Activated CD4-positive, alpha-beta memory T cell treated with anti-CD3 and anti-CD28 coated beads for 36 hours (primary cell): ENCODE data around the gene PITX1. TPM values are rescaled to one million over a fixed set of nuclear protein-coding genes. Genes with fewer than 3 reads are reported as not detected.

Source experiments
- CTCF ChIA-PET: fragments of 350-600 bp; sonication (Branson Sonifier 250); formaldehyde crosslinking; loops from one replicate; lab custom pipeline; 2021; ENCODE audit warnings: antibody characterized with exemption, inconsistent platforms; lab: Charles Lee
- POLR2A ChIA-PET: fragments of 350-600 bp; sonication (Branson Sonifier 250); formaldehyde crosslinking; loops from one replicate; lab custom pipeline; 2021; ENCODE audit warnings: antibody characterized with exemption; lab: Charles Lee
- DNase-seq: peaks from one replicate; pipeline ENCODE4 v3.0.0-alpha.2; 2020
- H3K27ac Mint-ChIP-seq: one replicate; pipeline ENCODE4 v1.8.0; 2021; ENCODE audit warnings: mixed read lengths
- H3K27me3 Mint-ChIP-seq: one replicate; pipeline ENCODE4 v1.8.0; 2021; ENCODE audit warnings: mixed read lengths
- H3K36me3 Mint-ChIP-seq: one replicate; pipeline ENCODE4 v1.8.0; 2021; ENCODE audit warnings: mixed read lengths
- H3K4me1 Mint-ChIP-seq: one replicate; pipeline ENCODE4 v1.8.0; 2021; ENCODE audit warnings: low read depth, mixed read lengths
- H3K4me3 Mint-ChIP-seq: one replicate; pipeline ENCODE4 v1.8.0; 2021; ENCODE audit warnings: mild to moderate bottlenecking, mixed read lengths
- H3K9me3 Mint-ChIP-seq: one replicate; pipeline ENCODE4 v1.8.0; 2021; ENCODE audit warnings: mixed read lengths
- intact Hi-C: fragments of 100-400 bp; cut with micrococcal nuclease; formaldehyde crosslinking; loops from one replicate; pipeline ENCODE4 v1.15.1; 2023
- total RNA-seq, 2 experiments: library from RNA; stranded (reverse); gene quantifications; one replicate each; pipeline ENCODE4 v1.2.3, GENCODE V29; 2021

The PITX1 gene
- total RNA-seq, 2 experiments from 2014 or later, result 0.14 to 0.22 TPM

DNA sequence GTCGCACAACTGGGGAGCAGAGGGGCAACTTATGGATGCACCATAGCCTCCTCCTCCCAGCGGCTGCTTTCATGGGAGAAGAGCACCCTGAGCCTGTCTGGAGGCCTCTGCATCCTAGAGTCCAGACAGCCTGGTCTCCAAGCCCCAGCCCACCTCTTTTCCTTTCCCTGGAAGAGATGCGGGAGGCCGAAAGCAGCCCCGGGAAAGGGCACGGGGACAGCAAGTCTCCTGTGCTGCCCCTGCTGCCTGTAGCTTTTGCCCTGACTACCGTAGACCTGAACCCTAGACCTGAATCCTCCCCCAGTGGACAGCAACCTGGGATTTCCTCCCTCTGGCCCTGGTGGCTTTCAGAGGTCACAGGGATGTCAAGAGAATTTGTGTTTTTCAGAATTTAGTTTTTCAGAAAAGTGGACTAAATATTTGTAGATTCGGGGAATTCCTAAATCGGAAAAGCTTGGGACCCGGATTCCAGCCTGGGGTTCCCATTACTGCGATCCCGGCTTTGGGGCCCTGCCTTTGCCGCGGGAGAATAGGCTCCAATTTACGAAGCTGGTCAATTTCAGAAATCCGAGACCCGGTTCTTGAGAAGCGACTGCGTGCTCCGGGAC, 4.3 kb upstream of the PITX1 start:
- POLR2A ChIA-PET, result no interaction called here
- peaks cover 15% of the 10 kb centered on the region for H3K4me1 Mint-ChIP-seq

DNA sequence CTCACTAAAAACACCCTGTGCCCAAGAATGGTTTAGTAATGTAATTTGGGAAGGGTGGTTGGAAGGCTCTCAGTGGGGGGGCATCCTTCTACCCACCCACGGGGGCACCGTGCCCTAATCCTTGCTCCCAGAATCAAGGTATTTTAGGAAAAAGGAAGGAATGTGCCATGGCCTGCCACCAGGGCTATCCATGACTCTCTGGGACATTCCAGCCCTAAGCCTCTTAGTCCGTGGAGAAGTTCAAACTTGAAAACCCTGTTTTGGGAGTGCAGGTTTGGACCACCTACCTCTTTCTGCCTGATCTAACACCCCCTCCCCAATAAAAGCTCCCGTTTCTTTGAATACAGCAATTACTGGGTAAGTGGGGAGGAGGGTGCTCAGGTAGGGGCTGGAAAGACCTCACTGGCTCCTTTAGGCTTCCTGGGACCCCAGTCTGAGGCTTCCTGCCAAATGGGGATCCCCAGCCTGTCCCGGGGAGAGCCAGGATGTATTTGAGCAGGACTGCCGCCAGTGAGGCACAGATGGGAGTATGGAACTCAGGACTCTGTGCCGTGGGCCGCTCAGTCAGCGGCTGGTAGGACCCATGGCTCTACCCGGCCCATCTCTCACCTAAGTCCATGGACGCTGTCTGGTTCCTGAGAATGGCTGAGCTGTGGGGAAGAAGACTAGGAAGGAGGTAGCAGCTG, 3.6 kb upstream of the PITX1 start:
- ChIA-PET CTCF (no interaction called here), POLR2A (no interaction called here)
- peaks cover 69% of the 10 kb centered on the region for H3K27me3 Mint-ChIP-seq
- H3K36me3 Mint-ChIP-seq, result no peaks in the 10 kb centered on the region
- no peaks in the 10 kb centered on the region for H3K9me3 Mint-ChIP-seq
- H3K27ac Mint-ChIP-seq, result no peak overlapping the region
- peaks cover 19% of the 10 kb centered on the region for H3K4me1 Mint-ChIP-seq
- DNase-seq, result no peak
- H3K4me3 Mint-ChIP-seq, result no peak overlapping the region
- intact Hi-C loops, result loop anchor here (10.0 kb wide), 1 partner anchor 507 kb away; no protein-coding TSS in a partner anchor

More for the DNA sequence above, 4.3 kb upstream of the PITX1 start:
- Mint-ChIP-seq H3K4me3 (no peak overlapping the region), H3K36me3 (no peaks in the 10 kb centered on the region), H3K27ac (no peak overlapping the region), H3K27me3 (peaks cover 70% of the 10 kb centered on the region), H3K9me3 (no peaks in the 10 kb centered on the region)
- intact Hi-C loops, result loop anchor here (10.0 kb wide), 1 partner anchor 506 kb away; no protein-coding TSS in a partner anchor
- CTCF ChIA-PET, result interaction anchor here (0.9 to 1.1 kb wide), 2 partner anchors 10 to 28 kb away, joined by 3 read pairs; no protein-coding TSS in a partner anchor
- no peak for DNase-seq

DNA sequence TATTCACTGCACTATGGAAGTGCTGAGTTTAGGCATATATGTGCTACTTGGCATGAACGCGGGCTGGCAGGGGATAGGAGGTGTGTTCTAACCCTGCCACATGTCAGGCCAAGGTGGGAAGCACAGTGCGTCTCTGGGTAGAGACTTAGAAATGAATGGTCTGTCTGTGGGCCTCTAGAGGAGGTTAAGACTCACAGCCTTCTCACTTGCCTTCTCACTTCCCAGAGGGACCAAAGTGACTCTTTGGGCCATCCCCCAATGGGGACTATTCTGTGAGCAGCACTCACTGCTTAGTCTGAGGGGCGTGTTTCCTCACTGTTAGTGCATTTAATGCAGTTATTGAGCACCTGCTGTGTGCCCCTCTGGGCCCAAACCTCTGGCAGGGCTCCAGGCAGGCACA, 2.4 kb upstream of the PITX1 start:
- DNase-seq, result no peak
- POLR2A ChIA-PET, result no interaction called here
- Mint-ChIP-seq H3K27me3 (peaks cover 71% of the 10 kb centered on the region), H3K4me3 (no peak overlapping the region), H3K36me3 (no peaks in the 10 kb centered on the region), H3K4me1 (peaks cover 24% of the 10 kb centered on the region), H3K27ac (no peak overlapping the region), H3K9me3 (no peaks in the 10 kb centered on the region)
- CTCF ChIA-PET, result no interaction called here
- intact Hi-C loops, result loop anchor here (10.0 kb wide), 1 partner anchor 508 kb away; no protein-coding TSS in a partner anchor

- POLR2A ChIA-PET, result no interaction called here
- intact Hi-C loops, result loop anchor here (10.0 kb wide), 1 partner anchor 509 kb away; no protein-coding TSS in a partner anchor
- no peak overlapping the region for H3K4me3 Mint-ChIP-seq
- CTCF ChIA-PET, result no interaction called here
- peaks cover 29% of the 10 kb centered on the region for H3K4me1 Mint-ChIP-seq
- no peak for DNase-seq
- no peaks in the 10 kb centered on the region for H3K36me3 Mint-ChIP-seq
- no peak overlapping the region for H3K27ac Mint-ChIP-seq
- peaks cover 70% of the 10 kb centered on the region for H3K27me3 Mint-ChIP-seq
- H3K9me3 Mint-ChIP-seq, result no peaks in the 10 kb centered on the region
Measured at GRCh38 chr5:135035678-135036030, 1.6 kb upstream of the PITX1 start.

DNA sequence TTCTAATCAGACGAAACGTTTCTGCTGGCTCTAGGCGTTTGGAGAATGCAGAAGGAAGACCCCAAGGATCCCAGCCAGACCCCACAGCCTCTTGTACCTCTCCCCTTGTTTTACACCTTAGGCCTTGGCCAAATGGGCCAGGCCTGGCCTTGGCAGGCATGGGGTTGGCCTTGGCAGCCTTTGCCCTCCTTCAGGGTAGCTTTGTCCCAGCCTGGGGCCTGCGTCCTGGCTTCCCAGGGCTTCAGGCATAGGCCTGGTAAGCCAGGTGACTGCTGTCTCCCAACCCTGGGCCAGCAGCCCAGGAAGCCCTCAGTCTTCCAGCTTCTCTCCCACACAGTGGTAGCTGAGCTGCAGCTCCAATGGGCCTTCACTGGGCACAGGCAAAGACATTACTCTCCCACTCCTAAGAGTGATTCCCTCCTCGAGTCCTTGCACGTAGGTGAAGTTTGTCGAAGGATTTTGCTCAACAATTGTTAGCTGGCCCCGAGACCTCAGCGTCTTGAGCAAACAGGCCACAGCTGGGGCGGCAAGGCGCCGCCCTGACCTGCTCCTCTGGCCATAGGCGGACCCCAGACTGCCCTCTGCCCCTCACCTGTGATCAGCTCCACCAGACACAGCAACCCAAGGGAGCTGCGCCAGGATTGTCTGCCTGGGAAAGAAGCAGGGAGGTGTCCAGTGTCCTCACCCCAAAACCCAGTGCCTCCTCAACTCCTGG, 1.1 kb upstream of the PITX1 start:
- ChIA-PET POLR2A (no interaction called here), CTCF (no interaction called here)
- peaks cover 70% of the 10 kb centered on the region for H3K27me3 Mint-ChIP-seq
- peaks cover 32% of the 10 kb centered on the region for H3K4me1 Mint-ChIP-seq
- no peaks in the 10 kb centered on the region for H3K9me3 Mint-ChIP-seq
- no peaks in the 10 kb centered on the region for H3K36me3 Mint-ChIP-seq
- no peak for DNase-seq
- peak overlapping the region; percentile 51 for H3K4me3 Mint-ChIP-seq
- no peak overlapping the region for H3K27ac Mint-ChIP-seq
- intact Hi-C loops, result loop anchor here (10.0 kb wide), 1 partner anchor 510 kb away; no protein-coding TSS in a partner anchor

GRCh38 chr5:135034236-135034962, 371 bp upstream of the PITX1 start:
- H3K36me3 Mint-ChIP-seq, result no peaks in the 10 kb centered on the region
- CTCF ChIA-PET, result no interaction called here
- peak overlapping the region; percentile 69 for H3K4me3 Mint-ChIP-seq
- POLR2A ChIA-PET, result no interaction called here
- peaks cover 74% of the 10 kb centered on the region for H3K27me3 Mint-ChIP-seq
- peaks cover 34% of the 10 kb centered on the region for H3K4me1 Mint-ChIP-seq
- H3K27ac Mint-ChIP-seq, result no peak overlapping the region
- intact Hi-C loops, result loop anchor here (10.0 kb wide), 1 partner anchor 510 kb away; no protein-coding TSS in a partner anchor
- H3K9me3 Mint-ChIP-seq, result no peaks in the 10 kb centered on the region
- peak; percentile 61 for DNase-seq

GRCh38 chr5:135032999-135033861, 798 bp downstream of the PITX1 start:
- DNase-seq, result peak; percentile 35
- intact Hi-C loops, result loop anchor here (1.0 to 10.0 kb wide), 2 partner anchors 113 to 512 kb away; no protein-coding TSS in a partner anchor
- CTCF ChIA-PET, result interaction anchor here (0.9 kb wide), 1 partner anchor 14 kb away, joined by 3 read pairs; no protein-coding TSS in a partner anchor
- no peak overlapping the region for H3K27ac Mint-ChIP-seq
- H3K27me3 Mint-ChIP-seq, result peaks cover 71% of the 10 kb centered on the region
- no peaks in the 10 kb centered on the region for H3K9me3 Mint-ChIP-seq
- peaks cover 35% of the 10 kb centered on the region for H3K4me1 Mint-ChIP-seq
- peak overlapping the region; percentile 64 for H3K4me3 Mint-ChIP-seq
- H3K36me3 Mint-ChIP-seq, result no peaks in the 10 kb centered on the region
- POLR2A ChIA-PET, result no interaction called here

GRCh38 chr5:135032695-135032998, 1.4 kb downstream of the PITX1 start:
- Mint-ChIP-seq H3K27me3 (peaks cover 66% of the 10 kb centered on the region), H3K36me3 (no peaks in the 10 kb centered on the region), H3K4me3 (peak overlapping the region; percentile 30), H3K27ac (no peak overlapping the region), H3K4me1 (peaks cover 35% of the 10 kb centered on the region), H3K9me3 (no peaks in the 10 kb centered on the region)
- no peak for DNase-seq
- intact Hi-C loops, result loop anchor here (1.0 to 10.0 kb wide), 2 partner anchors 112 to 512 kb away; no protein-coding TSS in a partner anchor
- ChIA-PET POLR2A (no interaction called here), CTCF (no interaction called here)

DNA sequence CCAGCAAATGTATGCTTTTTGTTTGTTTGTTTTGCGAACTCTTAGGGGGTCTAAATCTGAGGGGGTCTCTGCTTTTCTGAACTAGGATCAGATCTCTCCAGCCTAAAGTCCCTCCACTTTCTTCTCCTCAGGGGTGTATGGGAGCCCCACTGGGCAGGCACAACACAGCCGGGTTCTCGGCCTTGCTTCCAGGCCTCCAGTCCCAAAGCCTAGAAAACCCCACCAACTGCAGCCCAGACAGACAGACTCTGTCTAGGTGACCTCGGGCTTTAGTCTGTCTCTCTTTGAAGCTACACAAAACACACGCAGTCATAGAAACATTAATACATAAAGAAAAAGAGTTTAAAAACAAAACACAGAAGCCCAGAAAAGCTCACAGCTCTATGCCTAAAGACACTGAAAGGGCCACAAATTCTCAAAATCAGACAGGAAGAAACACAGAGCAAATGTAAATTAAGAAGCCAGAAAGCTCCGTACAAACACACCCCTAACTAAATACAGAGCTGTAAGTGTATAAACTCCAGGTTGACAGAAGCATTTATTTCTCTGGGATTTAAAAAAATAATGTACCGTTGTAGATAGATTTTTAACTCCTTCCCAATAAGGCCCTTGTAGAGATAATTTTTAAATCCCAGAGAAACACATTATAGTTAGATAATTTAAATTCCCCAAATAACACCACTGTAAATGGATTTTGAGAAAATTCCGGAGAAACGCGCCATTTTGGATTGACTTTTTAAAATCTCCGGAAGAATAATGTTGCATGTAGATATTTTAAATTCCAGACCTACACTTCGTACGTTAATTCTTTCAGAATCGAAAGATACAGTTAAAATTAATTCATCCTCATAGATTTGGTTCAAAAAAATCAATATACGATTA, 2.0 kb downstream of the PITX1 start:
- CTCF ChIA-PET, result interaction anchor here (1.3 kb wide), 1 partner anchor 159 kb away, joined by 3 read pairs; no protein-coding TSS in a partner anchor
- intact Hi-C loops, result loop anchor here (1.0 to 10.0 kb wide), 2 partner anchors 112 to 513 kb away; no protein-coding TSS in a partner anchor

More for the DNA sequence above, 2.0 kb downstream of the PITX1 start:
- DNase-seq, result no peak
- Mint-ChIP-seq H3K9me3 (no peaks in the 10 kb centered on the region), H3K27ac (no peak overlapping the region), H3K27me3 (peaks cover 67% of the 10 kb centered on the region), H3K4me1 (peaks cover 35% of the 10 kb centered on the region), H3K4me3 (peak overlapping the region; percentile 30), H3K36me3 (no peaks in the 10 kb centered on the region)
- POLR2A ChIA-PET, result no interaction called here
